ENCODE data around the gene HIF1A. TPM values are rescaled to one million over a fixed set of nuclear protein-coding genes. Genes with fewer than 3 reads are reported as not detected.

The HIF1A gene
- total and polyA plus RNA-seq, 2 donors (not counting 1 experiment from before 2014, with no cell fraction given), result 332 to 407 TPM

- no peaks in the 10 kb centered on the region for H3K9me3 ChIP-seq (ENCODE audit: control insufficient read depth, insufficient read depth, low read depth, low read length)
- no peak overlapping the region for H3K4me3 ChIP-seq (replicated peaks in 1 of 4; ENCODE audit: control extremely low read depth in 1 of 4, insufficient read depth in 1 of 4, low read depth in 3 of 4, low read length in 4 of 4)
- H3K27ac ChIP-seq (ENCODE audit: insufficient read depth, low read length), result no peak overlapping the region
- H3K79me2 ChIP-seq (ENCODE audit: control insufficient read depth, insufficient read depth, low read length), result no peaks in the 10 kb centered on the region
- H3K9ac ChIP-seq (ENCODE audit: insufficient read depth, low read length), result no peak overlapping the region
- TF ChIP-seq CTCF (conservative IDR thresholded peaks at IDR 0.05 in 1 of 2, IDR thresholded peaks at IDR 0.05 in 1 of 2; ENCODE audit: low read depth in 1 of 2, low read length in 2 of 2) (no peak), EZH2 (IDR thresholded peaks at IDR 0.05; ENCODE audit: low read length, missing control alignments) (no peak)
- no peaks in the 10 kb centered on the region for H3K4me1 ChIP-seq (ENCODE audit: control insufficient read depth, extremely low read depth, insufficient read depth, low read length)
- H2AFZ ChIP-seq (ENCODE audit: low read length), result no peak overlapping the region
- H3K36me3 ChIP-seq (ENCODE audit: control insufficient read depth, insufficient read depth, low read length), result no peaks in the 10 kb centered on the region
- no peaks in the 10 kb centered on the region for H3K27me3 ChIP-seq (ENCODE audit: control insufficient read depth, insufficient read depth, low read length)
- DNase-seq (ENCODE audit: low read depth in 2 of 2), result no peak
- no peaks in the 10 kb centered on the region for H4K20me1 ChIP-seq (ENCODE audit: control insufficient read depth, extremely low read depth, insufficient read depth, low read length)
- no peak overlapping the region for H3K4me2 ChIP-seq (ENCODE audit: extremely low read depth, insufficient read depth, low read length)
Measured at GRCh38 chr14:61681413-61681812, 13.9 kb upstream of the HIF1A start.

- H3K4me2 ChIP-seq (ENCODE audit: extremely low read depth, insufficient read depth, low read length), result no peak overlapping the region
- no peaks in the 10 kb centered on the region for H4K20me1 ChIP-seq (ENCODE audit: control insufficient read depth, extremely low read depth, insufficient read depth, low read length)
- H3K36me3 ChIP-seq (ENCODE audit: control insufficient read depth, insufficient read depth, low read length), result no peaks in the 10 kb centered on the region
- H3K27ac ChIP-seq (ENCODE audit: insufficient read depth, low read length), result no peak overlapping the region
- DNase-seq (ENCODE audit: low read depth in 2 of 2), result no peak
- no peak overlapping the region for H3K4me3 ChIP-seq (replicated peaks in 1 of 4; ENCODE audit: control extremely low read depth in 1 of 4, insufficient read depth in 1 of 4, low read depth in 3 of 4, low read length in 4 of 4)
- H3K9me3 ChIP-seq (ENCODE audit: control insufficient read depth, insufficient read depth, low read depth, low read length), result no peaks in the 10 kb centered on the region
- no peak overlapping the region for H3K9ac ChIP-seq (ENCODE audit: insufficient read depth, low read length)
- no peak overlapping the region for H2AFZ ChIP-seq (ENCODE audit: low read length)
- TF ChIP-seq CTCF (conservative IDR thresholded peaks at IDR 0.05 in 1 of 2, IDR thresholded peaks at IDR 0.05 in 1 of 2; ENCODE audit: low read depth in 1 of 2, low read length in 2 of 2) (no peak), EZH2 (IDR thresholded peaks at IDR 0.05; ENCODE audit: low read length, missing control alignments) (no peak)
- H3K4me1 ChIP-seq (ENCODE audit: control insufficient read depth, extremely low read depth, insufficient read depth, low read length), result no peaks in the 10 kb centered on the region
- H3K79me2 ChIP-seq (ENCODE audit: control insufficient read depth, insufficient read depth, low read length), result no peaks in the 10 kb centered on the region
- no peaks in the 10 kb centered on the region for H3K27me3 ChIP-seq (ENCODE audit: control insufficient read depth, insufficient read depth, low read length)
Measured at GRCh38 chr14:61683108-61683507, 12.2 kb upstream of the HIF1A start.

- Histone ChIP-seq H3K4me1 (ENCODE audit: control insufficient read depth, extremely low read depth, insufficient read depth, low read length) (no peaks in the 10 kb centered on the region), H3K36me3 (ENCODE audit: control insufficient read depth, insufficient read depth, low read length) (no peaks in the 10 kb centered on the region), H3K4me2 (ENCODE audit: extremely low read depth, insufficient read depth, low read length) (no peak overlapping the region), H3K9me3 (ENCODE audit: control insufficient read depth, insufficient read depth, low read depth, low read length) (no peaks in the 10 kb centered on the region), H3K9ac (ENCODE audit: insufficient read depth, low read length) (no peak overlapping the region), H2AFZ (ENCODE audit: low read length) (no peak overlapping the region), H4K20me1 (ENCODE audit: control insufficient read depth, extremely low read depth, insufficient read depth, low read length) (no peaks in the 10 kb centered on the region), H3K27ac (ENCODE audit: insufficient read depth, low read length) (no peak overlapping the region), H3K4me3 (replicated peaks in 1 of 4; ENCODE audit: control extremely low read depth in 1 of 4, insufficient read depth in 1 of 4, low read depth in 3 of 4, low read length in 4 of 4) (no peak overlapping the region), H3K79me2 (ENCODE audit: control insufficient read depth, insufficient read depth, low read length) (no peaks in the 10 kb centered on the region), H3K27me3 (ENCODE audit: control insufficient read depth, insufficient read depth, low read length) (no peaks in the 10 kb centered on the region)
- DNase-seq (ENCODE audit: low read depth in 2 of 2), result no peak
- TF ChIP-seq CTCF (conservative IDR thresholded peaks at IDR 0.05 in 1 of 2, IDR thresholded peaks at IDR 0.05 in 1 of 2; ENCODE audit: low read depth in 1 of 2, low read length in 2 of 2), result no peak
Measured at GRCh38 chr14:61690039-61690438, 5.3 kb upstream of the HIF1A start.
